Fibroblast of pulmonary artery (primary cell): Measurements from ENCODE around the gene FANCI.
A peak's percentile ranks its signal among the peaks of the same experiment; 100 is the strongest.

Source experiments
- DNase-seq: peaks from one replicate; pipeline ENCODE4 v3.0.0-alpha.2; 2010; ENCODE audit warnings: low read depth
- H3K4me3 ChIP-seq: replicated peaks from 2 replicates; pipeline ENCODE4 v1.5.1; 2011; ENCODE audit warnings: low read depth, mild to moderate bottlenecking, control low read depth, low read length, moderate library complexity
- TF ChIP-seq, protein P1 (sequence below): IDR thresholded peaks from 2 replicates; pipeline ENCODE4 v1.5.1; 2011; ENCODE audit warnings: mild to moderate bottlenecking, control low read depth, low read length, inconsistent platforms; ENCODE audit errors: missing control alignments

Gene FANCI

DNA sequence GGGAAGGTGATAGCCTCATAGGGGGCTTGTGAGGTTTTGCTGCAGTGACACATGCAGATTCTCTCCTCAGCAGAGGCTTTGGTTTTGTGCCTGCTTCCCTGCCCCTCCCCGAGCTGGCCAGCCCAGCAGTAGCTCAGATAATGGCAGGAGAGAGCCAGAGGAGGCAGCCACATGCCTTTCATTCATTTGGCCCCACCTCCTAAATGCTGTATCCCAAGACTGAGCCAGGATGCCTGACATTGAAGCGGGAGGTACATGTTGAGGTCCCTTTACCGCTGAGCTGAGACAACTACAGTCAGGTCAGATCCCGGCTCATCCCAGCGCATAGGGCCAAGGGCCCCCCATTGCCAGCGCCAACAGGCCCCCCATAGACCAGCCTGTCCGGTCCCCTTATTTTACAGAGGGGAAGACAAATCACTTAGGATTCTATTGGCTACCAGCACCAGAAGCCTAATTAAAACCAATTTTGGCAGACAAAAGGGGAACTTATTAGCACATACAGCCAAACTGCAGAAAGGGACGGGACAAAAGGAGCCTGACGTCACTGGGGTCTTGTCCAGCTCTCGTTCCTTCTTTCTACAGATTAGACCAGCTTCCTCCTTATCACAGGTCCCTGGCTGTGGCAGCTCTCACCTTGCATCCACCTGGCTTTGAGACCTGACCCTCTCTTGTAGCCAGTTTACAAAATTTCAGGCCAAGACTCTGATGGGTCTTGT lies 102.9 kb downstream of the FANCI start:
- no peak overlapping the region for H3K4me3 ChIP-seq
- no peak for DNase-seq
- TF ChIP-seq, protein P1, sequence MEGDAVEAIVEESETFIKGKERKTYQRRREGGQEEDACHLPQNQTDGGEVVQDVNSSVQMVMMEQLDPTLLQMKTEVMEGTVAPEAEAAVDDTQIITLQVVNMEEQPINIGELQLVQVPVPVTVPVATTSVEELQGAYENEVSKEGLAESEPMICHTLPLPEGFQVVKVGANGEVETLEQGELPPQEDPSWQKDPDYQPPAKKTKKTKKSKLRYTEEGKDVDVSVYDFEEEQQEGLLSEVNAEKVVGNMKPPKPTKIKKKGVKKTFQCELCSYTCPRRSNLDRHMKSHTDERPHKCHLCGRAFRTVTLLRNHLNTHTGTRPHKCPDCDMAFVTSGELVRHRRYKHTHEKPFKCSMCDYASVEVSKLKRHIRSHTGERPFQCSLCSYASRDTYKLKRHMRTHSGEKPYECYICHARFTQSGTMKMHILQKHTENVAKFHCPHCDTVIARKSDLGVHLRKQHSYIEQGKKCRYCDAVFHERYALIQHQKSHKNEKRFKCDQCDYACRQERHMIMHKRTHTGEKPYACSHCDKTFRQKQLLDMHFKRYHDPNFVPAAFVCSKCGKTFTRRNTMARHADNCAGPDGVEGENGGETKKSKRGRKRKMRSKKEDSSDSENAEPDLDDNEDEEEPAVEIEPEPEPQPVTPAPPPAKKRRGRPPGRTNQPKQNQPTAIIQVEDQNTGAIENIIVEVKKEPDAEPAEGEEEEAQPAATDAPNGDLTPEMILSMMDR: no peak

DNA sequence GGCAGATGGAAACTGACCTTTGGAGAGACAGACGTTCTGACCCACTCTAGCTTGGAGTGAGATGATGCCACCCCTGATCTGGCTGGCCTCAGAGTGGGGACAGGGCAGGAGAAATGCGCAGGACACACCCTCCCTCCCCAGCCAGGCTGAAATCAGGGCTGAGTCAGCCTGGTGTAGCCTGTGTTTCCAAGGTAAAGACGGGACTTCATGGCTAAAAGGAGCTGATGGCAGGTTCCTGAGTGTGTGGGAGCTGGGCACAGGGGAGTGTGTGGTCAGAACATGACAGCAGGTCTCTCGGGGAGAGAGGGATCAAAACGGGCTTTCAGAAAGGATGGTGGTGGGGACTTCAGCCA lies 105.4 kb downstream of the FANCI start:
- no peak overlapping the region for H3K4me3 ChIP-seq
- DNase-seq: no peak
- TF ChIP-seq, protein P1: no peak

DNA sequence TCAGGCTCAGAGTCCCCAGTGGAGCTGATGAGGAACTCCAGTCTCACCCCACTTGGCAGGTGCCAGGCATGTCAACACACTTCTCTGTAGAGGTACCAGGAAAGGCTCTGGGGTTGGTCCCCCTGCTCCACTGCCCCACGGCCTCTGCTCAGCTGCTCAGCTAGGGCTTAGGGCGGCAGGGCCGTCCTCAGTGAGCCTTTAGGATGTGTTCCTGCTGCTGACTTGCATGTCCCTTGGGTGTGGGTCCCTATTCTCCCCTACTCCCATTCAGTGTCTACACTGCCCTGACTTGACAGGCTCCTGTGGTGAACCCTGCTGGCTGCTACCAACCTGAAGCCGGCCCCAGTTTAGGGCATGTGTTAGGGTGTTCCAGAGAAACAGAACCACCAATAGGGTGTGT lies 108.7 kb downstream of the FANCI start:
- H3K4me3 ChIP-seq: no peak overlapping the region
- no peak for DNase-seq
- TF ChIP-seq, protein P1: no peak

GRCh38 chr15:89353991-89354390 lies 110.2 kb downstream of the FANCI start:
- TF ChIP-seq, protein P1: no peak
- no peak overlapping the region for H3K4me3 ChIP-seq
- DNase-seq: no peak

GRCh38 chr15:89356634-89357298 lies 113.0 kb downstream of the FANCI start:
- TF ChIP-seq, protein P1: peak; percentile 49
- no peak overlapping the region for H3K4me3 ChIP-seq
- DNase-seq: no peak

- no peak for DNase-seq
- TF ChIP-seq, protein P1: no peak
- H3K4me3 ChIP-seq: no peak overlapping the region
Measured at GRCh38 chr15:89358435-89358754, 114.6 kb downstream of the FANCI start.
